Keratinocyte (primary cell): Measurements from ENCODE around the gene C1orf167. TPM values are rescaled to one million over a fixed set of nuclear protein-coding genes. Genes with fewer than 3 reads are reported as not detected.
A peak's percentile ranks its signal among the peaks of the same experiment; 100 is the strongest.

Experiments used
- DNase-seq: peaks from one replicate; pipeline ENCODE4 v3.0.0-alpha.2; 2011; ENCODE audit warnings: low read depth, missing footprints, low spot score
- FAIRE-seq: peaks from 2 replicates; lab custom pipeline; 2011; peaks lifted over from hg19 to GRCh38; lab: Jason Lieb, UNC
- H2AFZ ChIP-seq: 2 replicates; pipeline ENCODE4 v1.6.0; 2012; ENCODE audit warnings: low read length, control low read depth, inconsistent platforms; ENCODE audit not compliant: control insufficient read depth
- H3K27ac ChIP-seq: 2 replicates; pipeline ENCODE4 v1.5.1; 2011; ENCODE audit warnings: low read length; ENCODE audit not compliant: control insufficient read depth, insufficient read depth
- H3K27me3 ChIP-seq: 3 replicates; pipeline ENCODE4 v1.6.0; 2011; ENCODE audit warnings: low read length; ENCODE audit not compliant: control insufficient read depth, insufficient read depth; ENCODE audit errors: extremely low read depth
- H3K36me3 ChIP-seq, 2 experiments: 2 replicates in 1 of 2; 3 replicates in 1 of 2; pipeline ENCODE4 v1.5.1; 2011; ENCODE audit warnings: low read length in 2 of 2, mild to moderate bottlenecking in 1 of 2; ENCODE audit not compliant: control insufficient read depth in 2 of 2, insufficient read depth in 2 of 2; ENCODE audit errors: extremely low read depth in 1 of 2
- H3K4me1 ChIP-seq: 3 replicates; pipeline ENCODE4 v1.5.1; 2011; ENCODE audit warnings: low read length; ENCODE audit not compliant: control insufficient read depth, insufficient read depth; ENCODE audit errors: extremely low read depth
- H3K4me2 ChIP-seq: 3 replicates; pipeline ENCODE4 v1.6.0; 2011; ENCODE audit warnings: low read depth, low read length; ENCODE audit not compliant: control insufficient read depth, insufficient read depth; ENCODE audit errors: extremely low read depth
- H3K4me3 ChIP-seq, 3 experiments: fragments of 200-600 bp in 1 of 3; sonication (generic) in 1 of 3; 2 replicates in 2 of 3; 3 replicates in 1 of 3; pipeline ENCODE4 v1.5.1; 2011 to 2016; ENCODE audit warnings: low read length in 3 of 3, mild to moderate bottlenecking in 3 of 3, control low read depth in 2 of 3, inconsistent platforms in 1 of 3, low read depth in 1 of 3, mixed read lengths in 1 of 3, mixed run types in 1 of 3, moderate library complexity in 1 of 3; ENCODE audit not compliant: control insufficient read depth in 2 of 3, insufficient read depth in 2 of 3; ENCODE audit errors: extremely low read depth in 1 of 3
- H3K79me2 ChIP-seq: 2 replicates; pipeline ENCODE4 v1.6.0; 2012; ENCODE audit warnings: low read length; ENCODE audit not compliant: control insufficient read depth, insufficient read depth
- H3K9ac ChIP-seq: 3 replicates; pipeline ENCODE4 v1.6.0; 2011; ENCODE audit warnings: low read length; ENCODE audit not compliant: control insufficient read depth, insufficient read depth; ENCODE audit errors: extremely low read depth
- H3K9me1 ChIP-seq: 3 replicates; pipeline ENCODE4 v1.6.0; 2011; ENCODE audit warnings: low read length; ENCODE audit not compliant: control insufficient read depth, insufficient read depth; ENCODE audit errors: extremely low read depth
- H3K9me3 ChIP-seq: 2 replicates; pipeline ENCODE4 v1.5.1; 2012; ENCODE audit warnings: low read depth, low read length; ENCODE audit not compliant: control insufficient read depth
- H4K20me1 ChIP-seq: 3 replicates; pipeline ENCODE4 v1.6.0; 2011; ENCODE audit warnings: low read length; ENCODE audit not compliant: control insufficient read depth, insufficient read depth; ENCODE audit errors: extremely low read depth
- EZH2 ChIP-seq: IDR thresholded peaks from one replicate; pipeline ENCODE4 v1.6.1; 2012; ENCODE audit warnings: inconsistent platforms, mild to moderate bottlenecking, low read length, moderate library complexity
- dilution Hi-C: fragments of 300-500 bp; cut with MboI; formaldehyde crosslinking; loops from one replicate; pipeline ENCODE4 v1.7.0; 2020; ENCODE audit warnings: low sequenced_read_pairs; ENCODE audit not compliant: extremely low pct_ligation_motif_present
- polyA plus RNA-seq, 5 experiments: library from polyadenylated mRNA; depleted of rRNA in 3 of 5; stranded (reverse) in 3 of 5; stranded (forward) in 1 of 5; unstranded in 1 of 5; fragments of >200 nt; gene quantifications; 1 replicate in 1 of 5; 2 replicates in 3 of 5; 3 replicates in 1 of 5; pipeline versions ENCODE4 v1.2.1 to v1.2.3, GENCODE V29; 2011 to 2012; ENCODE audit warnings: missing spikeins in 2 of 5, low read depth in 1 of 5, low replicate concordance in 1 of 5
- TF ChIP-seq, protein P1 (sequence below), 3 experiments: IDR thresholded peaks in 1 of 3; conservative IDR thresholded peaks in 1 of 3; optimal IDR thresholded peaks in 1 of 3; 2 replicates in 2 of 3; 3 replicates in 1 of 3; pipeline versions ENCODE3 to v1.5.1; 2011; ENCODE audit warnings: low read length in 3 of 3, mild to moderate bottlenecking in 3 of 3, moderate library complexity in 2 of 3, control low read depth in 1 of 3, inconsistent platforms in 1 of 3; ENCODE audit not compliant: insufficient read depth in 2 of 3; ENCODE audit errors: extremely low read depth in 1 of 3

The C1orf167 gene
- polyA plus RNA-seq, 1 donor (not counting 4 experiments of a cell fraction or from before 2014, with no cell fraction given): not detected

DNA sequence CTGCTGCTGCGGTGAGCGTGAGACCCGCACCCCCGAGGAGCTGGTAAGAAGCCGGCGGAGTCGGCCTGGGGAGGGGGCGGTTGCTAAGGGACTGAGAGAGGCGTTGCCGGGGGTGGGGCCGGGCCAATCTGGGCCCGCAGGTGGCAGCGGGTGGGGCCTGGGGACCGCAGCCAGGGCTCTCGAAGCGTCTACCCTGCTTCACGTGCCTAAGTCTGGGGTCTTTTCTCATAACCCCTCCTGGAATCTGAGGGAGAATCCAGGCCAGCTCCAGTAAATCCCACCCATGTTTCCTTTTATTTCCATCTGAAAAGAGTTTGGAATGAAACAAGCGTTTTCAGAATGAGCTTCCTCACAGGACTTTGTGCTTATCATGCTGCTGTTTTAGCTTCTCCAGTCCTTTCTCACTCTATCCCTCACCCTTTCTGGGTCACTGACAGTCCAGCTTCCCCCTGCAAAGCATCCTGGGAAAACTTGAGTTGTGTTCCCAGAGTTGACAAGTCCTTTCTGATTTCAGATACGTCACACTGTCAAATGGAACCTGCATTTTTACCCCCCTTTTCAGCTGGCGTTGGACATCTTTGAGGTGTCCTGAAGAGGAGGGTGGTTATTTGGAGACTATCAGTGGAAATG is 44.4 kb downstream of the C1orf167 start:
- no peaks in the 10 kb centered on the region for H3K27me3 ChIP-seq
- dilution Hi-C loops: no loop called here
- peak overlapping the region; percentile 91 for H3K4me2 ChIP-seq
- peaks cover 45% of the 10 kb centered on the region for H3K79me2 ChIP-seq
- H4K20me1 ChIP-seq: no peaks in the 10 kb centered on the region
- H3K4me1 ChIP-seq: peaks cover 49% of the 10 kb centered on the region
- FAIRE-seq: no peak
- no peak for DNase-seq
- peak overlapping the region; percentile 65 to 98 (median 68) for H3K4me3 ChIP-seq
- peaks cover 9 to 14% of the 10 kb centered on the region in 2 experiments for H3K36me3 ChIP-seq
- H3K9ac ChIP-seq: peak overlapping the region; percentile 88
- H3K9me3 ChIP-seq: no peaks in the 10 kb centered on the region
- H2AFZ ChIP-seq: peak overlapping the region; percentile 91
- H3K9me1 ChIP-seq: no peaks in the 10 kb centered on the region
- H3K27ac ChIP-seq: peak overlapping the region; percentile 94
- TF ChIP-seq, protein P1, sequence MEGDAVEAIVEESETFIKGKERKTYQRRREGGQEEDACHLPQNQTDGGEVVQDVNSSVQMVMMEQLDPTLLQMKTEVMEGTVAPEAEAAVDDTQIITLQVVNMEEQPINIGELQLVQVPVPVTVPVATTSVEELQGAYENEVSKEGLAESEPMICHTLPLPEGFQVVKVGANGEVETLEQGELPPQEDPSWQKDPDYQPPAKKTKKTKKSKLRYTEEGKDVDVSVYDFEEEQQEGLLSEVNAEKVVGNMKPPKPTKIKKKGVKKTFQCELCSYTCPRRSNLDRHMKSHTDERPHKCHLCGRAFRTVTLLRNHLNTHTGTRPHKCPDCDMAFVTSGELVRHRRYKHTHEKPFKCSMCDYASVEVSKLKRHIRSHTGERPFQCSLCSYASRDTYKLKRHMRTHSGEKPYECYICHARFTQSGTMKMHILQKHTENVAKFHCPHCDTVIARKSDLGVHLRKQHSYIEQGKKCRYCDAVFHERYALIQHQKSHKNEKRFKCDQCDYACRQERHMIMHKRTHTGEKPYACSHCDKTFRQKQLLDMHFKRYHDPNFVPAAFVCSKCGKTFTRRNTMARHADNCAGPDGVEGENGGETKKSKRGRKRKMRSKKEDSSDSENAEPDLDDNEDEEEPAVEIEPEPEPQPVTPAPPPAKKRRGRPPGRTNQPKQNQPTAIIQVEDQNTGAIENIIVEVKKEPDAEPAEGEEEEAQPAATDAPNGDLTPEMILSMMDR (optimal IDR thresholded peaks at IDR 0.05 in 1 of 3, IDR thresholded peaks at IDR 0.05 in 1 of 3, conservative IDR thresholded peaks at IDR 0.05 in 1 of 3; ENCODE audit: extremely low read depth in 1 of 3, insufficient read depth in 2 of 3, low read length in 3 of 3): no peak
- no peak for TF ChIP-seq EZH2

DNA sequence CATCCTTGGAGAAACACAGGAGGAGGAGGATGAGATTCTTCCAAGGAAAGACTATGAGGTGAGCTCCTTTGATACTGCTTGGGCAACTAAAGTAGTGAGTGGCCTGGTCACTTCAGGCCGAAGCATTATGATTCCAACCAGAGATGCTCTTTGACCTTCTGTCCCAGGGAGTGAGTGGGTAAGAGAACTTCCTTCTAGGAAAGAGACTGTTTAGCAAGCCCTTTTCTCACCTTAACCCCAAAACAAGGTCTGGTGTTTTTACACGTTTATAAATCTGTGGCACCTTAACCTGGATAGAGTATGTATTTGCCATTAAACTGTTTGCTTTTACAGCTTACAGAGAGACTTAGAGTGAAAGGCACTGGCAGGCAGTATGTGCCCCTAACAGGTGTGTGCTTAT is 45.1 kb downstream of the C1orf167 start:
- no peaks in the 10 kb centered on the region for H3K9me3 ChIP-seq
- dilution Hi-C loops: no loop called here
- H4K20me1 ChIP-seq: no peaks in the 10 kb centered on the region
- H3K4me2 ChIP-seq: peak overlapping the region; percentile 91
- H3K4me1 ChIP-seq: peaks cover 47% of the 10 kb centered on the region
- H3K79me2 ChIP-seq: peaks cover 52% of the 10 kb centered on the region
- H3K9me1 ChIP-seq: no peaks in the 10 kb centered on the region
- peak overlapping the region; percentile 94 for H3K27ac ChIP-seq
- peaks cover 9 to 19% of the 10 kb centered on the region in 2 experiments for H3K36me3 ChIP-seq
- no peak overlapping the region for H2AFZ ChIP-seq
- peak overlapping the region; percentile 88 for H3K9ac ChIP-seq
- peak overlapping the region; percentile 65 to 98 (median 68) for H3K4me3 ChIP-seq
- DNase-seq (no peak), FAIRE-seq (peak; percentile 23)
- H3K27me3 ChIP-seq: no peaks in the 10 kb centered on the region
- no peak for TF ChIP-seq EZH2
- TF ChIP-seq, protein P1 (optimal IDR thresholded peaks at IDR 0.05 in 1 of 3, IDR thresholded peaks at IDR 0.05 in 1 of 3, conservative IDR thresholded peaks at IDR 0.05 in 1 of 3; ENCODE audit: extremely low read depth in 1 of 3, insufficient read depth in 2 of 3, low read length in 3 of 3): no peak
